HepG2 (cell line): ENCODE results near the gene SCO1. TPM values are rescaled to one million over a fixed set of nuclear protein-coding genes. Genes with fewer than 3 reads are reported as not detected.

ENCODE experiments used
- ATAC-seq: fragments of 200-7000 bp; cut with Tn5 transposase; 3 replicates; pipeline ENCODE4 v1.9.1; 2020; ENCODE audit warnings: mild to moderate bottlenecking, moderate library complexity
- BruUV-seq: library from RNA; stranded (reverse); fragments of 400-500 nt; replicated peaks from 2 replicates; lab custom pipeline; 2021; lab: Mats Ljungman, UMichigan
- CTCF ChIA-PET: fragments of 300-600 bp; formaldehyde crosslinking; extraction: SDS; loops from one replicate; lab custom pipeline; 2021; ENCODE audit warnings: low total read pairs, inconsistent platforms, low intra/inter-chr PET ratio; lab: Yijun Ruan, JAX
- POLR2A ChIA-PET: fragments of 350-600 bp; sonication (Branson Sonifier 250); formaldehyde crosslinking; loops from one replicate; lab custom pipeline; 2020; ENCODE audit warnings: antibody characterized with exemption, inconsistent platforms; lab: Yijun Ruan, JAX
- DNase-seq: peaks from one replicate; pipeline ENCODE4 v3.0.0-alpha.2; 2015; ENCODE audit warnings: low spot score
- FAIRE-seq: peaks from 3 replicates; lab custom pipeline; 2011; peaks lifted over from hg19 to GRCh38; lab: Jason Lieb, UNC
- H2AFZ ChIP-seq: one replicate; pipeline ENCODE4 v1.6.1; 2011; ENCODE audit warnings: low read length, inconsistent platforms
- H3K27ac ChIP-seq: fragments of 300-600 bp; 3 replicates; pipeline ENCODE4 v1.8.0; 2011; ENCODE audit warnings: mixed run types, mild to moderate bottlenecking, mixed read lengths, low read length, inconsistent platforms; ENCODE audit not compliant: insufficient read depth; ENCODE audit errors: extremely low read length
- H3K27me3 ChIP-seq, 2 experiments: fragments of 200-600 bp in 1 of 2; 2 replicates in 1 of 2; 3 replicates in 1 of 2; pipeline versions ENCODE4 v1.6.0 to v1.8.0; 2011; ENCODE audit warnings: low read length in 2 of 2, mild to moderate bottlenecking in 2 of 2, moderate library complexity in 2 of 2, inconsistent platforms in 1 of 2; ENCODE audit not compliant: insufficient read depth in 2 of 2, control insufficient read depth in 1 of 2
- H3K36me3 ChIP-seq, 2 experiments: fragments of 200-600 bp in 1 of 2; replicated peaks in 1 of 2; 2 replicates in 1 of 2; 3 replicates in 1 of 2; pipeline versions ENCODE4 v1.5.1 to v1.8.0; 2011; ENCODE audit warnings: low read length in 2 of 2, inconsistent platforms in 1 of 2; ENCODE audit not compliant: insufficient read depth in 2 of 2, control insufficient read depth in 1 of 2
- H3K4me1 ChIP-seq: 2 replicates; pipeline ENCODE4 v1.5.1; 2012; ENCODE audit warnings: low read length, inconsistent platforms; ENCODE audit not compliant: insufficient read depth
- H3K4me2 ChIP-seq: 2 replicates; pipeline ENCODE4 v1.6.0; 2011; ENCODE audit warnings: low read depth, low read length, inconsistent platforms
- H3K4me3 ChIP-seq, 3 experiments: fragments of 200-600 bp in 1 of 3; sonication (generic), shearing (Covaris generic) in 1 of 3; replicated peaks in 1 of 3; 2 replicates each; pipeline ENCODE4 v1.5.1; 2011 to 2016; ENCODE audit warnings: low read length in 3 of 3, inconsistent platforms in 2 of 3, low read depth in 2 of 3, mild to moderate bottlenecking in 2 of 3, control low read depth in 1 of 3, mixed read lengths in 1 of 3; ENCODE audit not compliant: insufficient read depth in 1 of 3
- H3K79me2 ChIP-seq: one replicate; pipeline ENCODE4 v1.6.1; 2011; ENCODE audit warnings: low read length, inconsistent platforms; ENCODE audit not compliant: insufficient read depth
- H3K9ac ChIP-seq: 2 replicates; pipeline ENCODE4 v1.6.0; 2011; ENCODE audit warnings: mild to moderate bottlenecking, low read depth, low read length, inconsistent platforms; ENCODE audit not compliant: insufficient read depth
- H3K9me3 ChIP-seq: 2 replicates; pipeline ENCODE4 v1.5.1; 2012; ENCODE audit warnings: mild to moderate bottlenecking, low read length
- H4K20me1 ChIP-seq: 2 replicates; pipeline ENCODE4 v1.6.0; 2011; ENCODE audit warnings: inconsistent platforms, mild to moderate bottlenecking, low read length, moderate library complexity; ENCODE audit not compliant: insufficient read depth
- CBX2 ChIP-seq, 2 experiments: fragments of 200-600 bp in 1 of 2; sonication (generic); formaldehyde crosslinking in 1 of 2; IDR thresholded peaks; 2 replicates each; pipeline versions ENCODE4 v1.7.0 to v1.8.1; 2018 to 2022; ENCODE audit warnings: low read depth in 2 of 2, low read length in 1 of 2, mild to moderate bottlenecking in 1 of 2, missing genetic modification reagents in 1 of 2
- FOSL2 ChIP-seq: sonication (generic); formaldehyde crosslinking; IDR thresholded peaks from 2 replicates; pipeline ENCODE4 v1.4.0; 2020; ENCODE audit warnings: missing genetic modification reagents
- KAT2B ChIP-seq: fragments of 150-350 bp; IDR thresholded peaks from 2 replicates; pipeline ENCODE4 v1.6.1; 2014; ENCODE audit warnings: low read depth, low read length, borderline replicate concordance
- NFRKB ChIP-seq: fragments of 450-650 bp; IDR thresholded peaks from 2 replicates; pipeline ENCODE4 v1.6.1; 2017
- RBM39 ChIP-seq: fragments of 200-400 bp; formaldehyde crosslinking; IDR thresholded peaks from one replicate; pipeline ENCODE4 v1.6.1; 2018; ENCODE audit warnings: antibody characterized with exemption, mild to moderate bottlenecking, low read depth, low read length; ENCODE audit not compliant: poor library complexity, severe bottlenecking
- ZNF205 ChIP-seq: IDR thresholded peaks from 2 replicates; pipeline ENCODE4 v1.6.1; 2018; ENCODE audit warnings: missing biosample characterization, missing genetic modification reagents
- WGBS: methylation state at CpG from one replicate; pipeline ENCODE4 v1.1.6; 2017; ENCODE audit warnings: low lambda C conversion rate; 5-methylcytosine and 5-hydroxymethylcytosine counted together
- in situ Hi-C: cut with HindIII; loops from 2 replicates; pipeline ENCODE4 v1.10.0; 2017; ENCODE audit warnings: low pct_unique_long_range_greater_than_20kb; ENCODE audit not compliant: extremely low pct_ligation_motif_present
- intact Hi-C: fragments of 100-400 bp; cut with micrococcal nuclease; formaldehyde crosslinking; loops from one replicate; pipeline ENCODE4 v1.10.0; 2022; ENCODE audit not compliant: unreplicated experiment
- polyA plus RNA-seq, 8 experiments: library from polyadenylated mRNA; depleted of rRNA in 3 of 8; stranded (reverse) in 7 of 8; unstranded in 1 of 8; fragments of >200 nt; fragmentation: Illumina TruSeq in 4 of 8; extraction: Trizol in 4 of 8; gene quantifications; 2 replicates each; pipeline versions ENCODE4 v1.2.1 to v1.2.3, GENCODE V29; 2011 to 2016; ENCODE audit warnings: low read depth in 4 of 8, missing spikeins in 1 of 8, mixed read lengths in 1 of 8; ENCODE audit not compliant: insufficient read depth in 1 of 8
- total RNA-seq, 5 experiments: library from RNA; depleted of rRNA; stranded (reverse); fragments of >200 nt; fragmentation: Illumina TruSeq; extraction: Trizol; gene quantifications; 2 replicates each; pipeline ENCODE4 v1.2.3, GENCODE V29; 2016; ENCODE audit warnings: low read depth in 1 of 5
- TF ChIP-seq, protein P1 (sequence below): conservative IDR thresholded peaks from 2 replicates; pipeline ENCODE4 v1.6.1; 2018; ENCODE audit warnings: missing genetic modification reagents

Gene SCO1
- total and polyA plus RNA-seq, 2 of the 13 experiments (the other 11 are each of a cell fraction or from before 2014, with no cell fraction given), result 11.4 to 50.3 TPM

DNA sequence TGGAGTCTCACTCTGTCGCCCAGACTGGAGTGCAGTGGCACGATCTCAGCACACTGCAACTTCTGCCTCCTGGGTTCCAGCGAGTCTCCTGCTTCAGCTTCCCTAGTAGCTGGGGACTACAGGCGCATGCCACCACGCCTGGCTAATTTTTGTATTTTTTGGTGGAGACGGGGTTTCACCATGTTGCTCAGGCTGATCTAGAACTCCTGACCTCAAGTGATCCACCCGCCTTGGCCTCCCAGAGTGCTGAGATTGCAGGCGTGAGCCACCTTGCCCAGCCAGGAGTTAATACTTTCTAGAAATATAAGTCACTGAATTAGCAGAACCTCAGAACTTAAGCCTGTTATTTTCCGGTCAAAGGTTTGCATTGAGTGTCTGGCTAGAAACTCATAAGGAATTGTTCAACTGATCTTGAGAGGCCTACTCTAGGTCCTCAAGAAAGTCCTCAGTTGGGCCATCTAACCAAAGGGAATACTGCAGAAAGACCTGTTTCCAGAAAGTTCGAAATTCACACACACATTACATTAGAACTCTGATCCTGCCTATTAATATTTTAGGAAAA, 31.1 kb upstream of the SCO1 start:
- in situ Hi-C loops, result no loop called here
- intact Hi-C loops, result no loop called here
- Histone ChIP-seq H4K20me1 (no peaks in the 10 kb centered on the region), H3K36me3 (no peaks in the 10 kb centered on the region), H3K9me3 (no peaks in the 10 kb centered on the region), H3K27me3 (peaks cover 0 to 4% of the 10 kb centered on the region in 2 experiments; a peak in 1 of 5 replicates), H3K4me1 (peaks cover 25% of the 10 kb centered on the region), H3K79me2 (no peaks in the 10 kb centered on the region), H3K4me2 (no peak overlapping the region), H2AFZ (no peak overlapping the region), H3K27ac (no peak overlapping the region), H3K4me3 (no peak overlapping the region), H3K9ac (no peak overlapping the region)
- POLR2A ChIA-PET, result no interaction called here
- CTCF ChIA-PET, result no interaction called here
- DNase-seq (no peak), ATAC-seq (no peak), FAIRE-seq (no peak)
- no TSS peak for BruUV-seq
- WGBS, result 96% methylated on average over 10 of the region's 10 CpGs
- no peak for TF ChIP-seq FOSL2 (CRISPR knock-in tag)
- TF ChIP-seq KAT2B, result no peak
- no peak for TF ChIP-seq CBX2 (IDR thresholded peaks at IDR 0.05; ENCODE audit: low read depth, low read length)
- no peak for TF ChIP-seq CBX2 (CRISPR knock-in tag; IDR thresholded peaks at IDR 0.05; ENCODE audit: low read depth)
- no peak for TF ChIP-seq ZNF205 (CRISPR knock-in tag)
- no peak for TF ChIP-seq RBM39

DNA sequence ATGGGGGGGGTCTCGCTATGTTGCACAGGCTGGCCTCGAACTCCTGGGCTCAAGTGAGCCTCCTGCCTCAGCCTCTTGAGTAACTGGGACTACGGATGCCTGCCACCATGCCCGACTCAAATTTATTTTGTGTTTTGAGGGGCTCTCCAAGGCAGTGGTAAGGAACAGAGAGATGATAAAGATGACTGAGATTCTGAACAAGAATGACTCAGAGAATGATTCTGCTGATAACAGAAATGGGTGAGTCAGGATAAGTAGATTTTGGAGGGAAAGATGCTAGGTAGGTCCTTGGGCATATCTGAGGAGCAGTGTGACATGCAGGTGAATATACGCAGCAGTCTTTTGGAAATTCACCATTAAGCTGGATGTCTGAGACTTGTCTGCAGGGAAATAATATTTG, 29.9 kb upstream of the SCO1 start:
- no peaks in the 10 kb centered on the region for H3K9me3 ChIP-seq
- intact Hi-C loops, result no loop called here
- H3K4me1 ChIP-seq, result peaks cover 25% of the 10 kb centered on the region
- H4K20me1 ChIP-seq, result no peaks in the 10 kb centered on the region
- no peak for ATAC-seq
- no peak overlapping the region for H3K27ac ChIP-seq
- in situ Hi-C loops, result no loop called here
- no peak overlapping the region for H2AFZ ChIP-seq
- no peaks in the 10 kb centered on the region for H3K36me3 ChIP-seq
- BruUV-seq, result no TSS peak
- peaks cover 0 to 4% of the 10 kb centered on the region in 2 experiments; a peak in 1 of 5 replicates for H3K27me3 ChIP-seq
- H3K9ac ChIP-seq, result no peak overlapping the region
- H3K79me2 ChIP-seq, result no peaks in the 10 kb centered on the region
- no peak for DNase-seq
- WGBS, result 76% methylated on average over 5 of the region's 5 CpGs
- ChIA-PET POLR2A (no interaction called here), CTCF (no interaction called here)
- H3K4me3 ChIP-seq, result no peak overlapping the region
- TF ChIP-seq, protein P1, sequence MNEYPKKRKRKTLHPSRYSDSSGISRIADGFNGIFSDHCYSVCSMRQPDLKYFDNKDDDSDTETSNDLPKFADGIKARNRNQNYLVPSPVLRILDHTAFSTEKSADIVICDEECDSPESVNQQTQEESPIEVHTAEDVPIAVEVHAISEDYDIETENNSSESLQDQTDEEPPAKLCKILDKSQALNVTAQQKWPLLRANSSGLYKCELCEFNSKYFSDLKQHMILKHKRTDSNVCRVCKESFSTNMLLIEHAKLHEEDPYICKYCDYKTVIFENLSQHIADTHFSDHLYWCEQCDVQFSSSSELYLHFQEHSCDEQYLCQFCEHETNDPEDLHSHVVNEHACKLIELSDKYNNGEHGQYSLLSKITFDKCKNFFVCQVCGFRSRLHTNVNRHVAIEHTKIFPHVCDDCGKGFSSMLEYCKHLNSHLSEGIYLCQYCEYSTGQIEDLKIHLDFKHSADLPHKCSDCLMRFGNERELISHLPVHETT, result no peak
- no peak for TF ChIP-seq NFRKB
- TF ChIP-seq, all 625 proteins: peak for 0
- no peak overlapping the region for H3K4me2 ChIP-seq
- no peak for FAIRE-seq
